Measurements from ENCODE around the gene UBE2F.

The UBE2F gene

DNA sequence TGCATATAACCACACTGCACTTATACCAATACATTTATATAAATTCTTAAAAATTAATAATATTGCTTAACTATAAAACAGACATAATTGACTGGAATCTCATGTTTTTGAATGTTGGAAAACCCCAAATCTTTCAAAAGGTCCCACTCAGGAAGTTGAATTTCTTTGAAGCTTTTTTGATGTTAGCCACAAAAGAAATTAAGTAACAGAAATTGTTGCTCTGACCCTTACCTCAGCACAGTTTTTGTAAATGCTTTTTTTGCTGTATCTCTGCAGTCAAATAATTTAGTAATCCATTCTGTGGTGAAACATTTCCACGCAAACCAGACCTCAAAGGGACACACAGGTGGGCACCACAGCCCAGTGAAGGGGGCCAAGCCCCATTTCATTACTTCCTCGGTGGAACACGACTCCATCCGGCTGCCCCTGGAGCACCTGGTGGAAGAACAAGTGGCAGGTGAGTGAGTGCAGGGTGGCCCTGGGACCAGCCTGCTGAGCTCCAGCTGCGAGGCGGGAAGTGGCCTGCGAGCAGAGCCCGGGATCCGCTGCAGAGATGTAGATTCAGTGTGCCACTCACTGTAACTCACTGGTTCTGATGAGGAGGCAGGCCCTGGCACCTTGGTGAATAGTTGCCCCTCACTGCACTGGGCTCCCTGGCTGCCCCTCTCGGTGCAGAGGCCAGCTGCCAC is 102.4 kb downstream of the UBE2F start:
- DNase-seq (ENCODE audit: extremely low read depth in 1 of 2, low read depth in 1 of 2): no peak

DNA sequence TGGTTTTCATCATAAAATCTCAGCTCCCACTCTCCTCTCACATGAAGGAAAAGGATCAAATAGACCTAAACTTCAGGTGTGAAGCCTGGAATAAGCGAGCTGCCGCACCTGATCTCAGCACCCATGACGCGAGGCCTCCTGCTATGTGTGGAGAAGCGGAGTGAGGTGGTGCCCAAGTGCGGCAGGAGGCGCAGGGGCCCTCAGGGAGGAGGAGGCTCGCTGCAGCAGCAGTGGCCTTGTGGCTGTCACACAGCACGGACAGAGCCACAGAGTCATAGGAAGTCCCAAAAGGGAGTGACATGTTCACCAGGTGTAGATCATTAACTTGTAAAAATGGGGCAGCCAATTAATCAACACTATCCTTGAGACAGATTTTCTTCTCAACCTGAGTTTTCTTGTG is 103.1 kb downstream of the UBE2F start:
- no peak for DNase-seq (ENCODE audit: extremely low read depth in 1 of 2, low read depth in 1 of 2)

DNA sequence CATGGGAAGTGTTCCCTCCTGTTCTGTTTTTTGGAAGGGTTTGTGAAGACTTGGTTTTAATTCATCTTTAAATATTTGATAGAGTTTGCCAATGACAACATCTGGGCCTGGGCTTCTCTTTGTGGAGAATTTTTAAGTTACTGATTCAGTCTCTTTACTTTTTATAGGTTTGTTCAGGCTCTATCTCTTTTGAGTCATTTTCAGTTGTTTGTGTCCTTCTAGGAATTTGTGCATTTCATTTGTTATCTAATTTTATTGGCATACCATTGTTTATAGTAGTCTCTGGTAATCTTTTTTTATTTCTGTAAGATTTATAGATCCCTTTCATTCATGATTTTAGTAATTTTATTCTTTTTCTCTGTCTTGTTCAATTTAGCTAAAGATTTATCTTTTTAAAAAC is 108.6 kb downstream of the UBE2F start:
- no peak for DNase-seq (ENCODE audit: extremely low read depth in 1 of 2, low read depth in 1 of 2)

DNA sequence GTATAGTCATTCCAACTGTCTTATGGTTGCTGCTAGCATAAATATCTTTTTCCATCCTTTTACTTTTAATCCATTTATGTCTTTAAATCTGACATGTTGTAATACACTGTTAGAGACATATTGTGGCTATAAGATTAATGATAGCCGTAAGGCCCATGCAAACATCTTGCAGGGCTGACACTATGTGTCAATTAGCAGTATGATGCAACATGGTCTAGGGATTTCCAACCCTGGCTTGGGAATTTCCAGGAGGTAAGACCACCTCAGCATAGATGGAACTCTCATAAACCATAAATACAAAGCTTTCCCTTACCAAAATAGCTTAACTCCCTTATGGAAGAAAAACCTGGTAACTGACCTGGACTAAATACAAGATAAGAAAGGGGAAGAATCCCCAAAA is 110.5 kb downstream of the UBE2F start:
- DNase-seq (ENCODE audit: extremely low read depth in 1 of 2, low read depth in 1 of 2): no peak

- no peak for DNase-seq (ENCODE audit: extremely low read depth in 1 of 2, low read depth in 1 of 2)
These were observed 113.1 kb downstream of the UBE2F start for GRCh38 chr2:238079874-238080327.

DNA sequence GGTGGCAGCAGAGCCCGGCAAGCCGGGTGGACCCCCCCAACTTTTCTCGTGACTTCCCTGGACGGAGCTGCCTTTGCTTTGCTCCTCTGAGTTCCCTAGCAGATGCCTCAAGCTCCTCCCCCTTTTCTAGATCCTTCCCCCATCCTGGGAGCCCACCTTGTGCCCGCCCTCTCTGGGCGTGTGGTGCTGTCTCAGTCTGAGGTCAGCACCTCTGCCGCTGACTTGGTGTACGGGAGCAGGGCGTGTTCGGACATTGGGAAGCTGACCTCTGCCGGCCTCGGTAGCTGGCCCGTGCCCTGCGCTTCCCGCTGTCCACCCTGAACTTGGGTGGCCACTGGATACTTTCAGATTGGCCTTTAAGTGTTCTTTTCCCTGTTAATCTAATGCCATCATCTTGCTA is 113.7 kb downstream of the UBE2F start:
- no peak for DNase-seq (ENCODE audit: extremely low read depth in 1 of 2, low read depth in 1 of 2)

DNA sequence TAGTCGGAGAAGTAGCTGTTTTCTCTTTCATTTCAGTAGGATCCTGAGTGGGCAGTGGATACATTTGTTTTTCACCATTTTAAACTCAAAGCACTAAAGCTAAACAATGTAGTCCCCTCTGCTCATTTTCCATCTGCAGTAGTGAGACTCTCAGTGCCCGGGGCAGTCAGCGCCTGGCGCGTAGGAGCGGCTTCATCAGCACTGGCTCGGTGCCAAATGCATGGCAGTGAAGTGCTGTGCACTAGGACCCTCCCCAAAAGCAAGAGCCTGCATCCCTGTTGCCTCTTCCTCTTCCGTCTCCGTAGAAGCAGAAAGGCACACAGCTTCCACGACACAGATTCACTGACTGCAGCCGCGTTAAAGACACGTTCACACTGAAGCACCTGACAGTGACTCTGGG is 114.3 kb downstream of the UBE2F start:
- DNase-seq (ENCODE audit: extremely low read depth in 1 of 2, low read depth in 1 of 2): no peak

DNA sequence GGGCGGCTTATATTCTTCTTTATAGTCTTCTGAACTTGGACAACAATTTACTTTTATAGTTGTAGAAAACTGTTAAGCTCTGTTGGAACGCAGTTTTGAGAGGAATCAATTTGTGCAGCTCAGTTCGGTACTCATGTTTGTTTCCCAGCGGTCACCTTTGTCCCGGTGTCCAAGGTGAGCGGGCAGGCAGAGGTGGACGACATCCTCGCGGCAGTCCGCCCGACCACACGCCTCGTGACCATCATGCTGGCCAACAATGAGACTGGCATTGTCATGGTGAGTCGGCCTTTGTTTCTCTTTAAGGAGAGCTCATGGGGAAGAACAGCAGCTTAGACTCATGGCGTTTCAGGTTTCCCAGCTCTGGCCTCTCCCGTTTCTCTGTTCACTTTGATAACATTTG is 114.7 kb downstream of the UBE2F start:
- DNase-seq (ENCODE audit: extremely low read depth in 1 of 2, low read depth in 1 of 2): no peak

DNA sequence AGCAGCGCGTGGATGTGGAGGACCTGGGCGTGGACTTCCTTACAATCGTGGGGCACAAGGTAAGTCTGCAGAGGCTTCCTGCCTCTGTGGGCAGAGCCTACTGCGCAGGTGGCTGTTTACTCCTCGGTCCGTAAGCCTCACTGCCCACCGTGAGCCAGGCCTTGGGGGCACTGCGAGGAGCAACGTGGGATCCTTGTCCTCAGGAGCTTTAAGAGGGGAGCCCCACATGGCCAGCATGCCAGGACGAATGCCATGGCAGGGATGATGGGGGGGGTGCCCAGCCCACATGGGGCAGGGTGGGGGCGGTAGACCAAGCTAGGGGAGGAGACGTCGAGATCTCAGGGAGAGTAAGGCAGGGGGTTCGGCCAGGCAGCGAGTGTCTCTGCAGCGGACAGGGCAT is 115.3 kb downstream of the UBE2F start:
- DNase-seq (ENCODE audit: extremely low read depth in 1 of 2, low read depth in 1 of 2): no peak

- DNase-seq (ENCODE audit: extremely low read depth in 1 of 2, low read depth in 1 of 2): no peak
These were observed 116.0 kb downstream of the UBE2F start for GRCh38 chr2:238082827-238083226.

DNA sequence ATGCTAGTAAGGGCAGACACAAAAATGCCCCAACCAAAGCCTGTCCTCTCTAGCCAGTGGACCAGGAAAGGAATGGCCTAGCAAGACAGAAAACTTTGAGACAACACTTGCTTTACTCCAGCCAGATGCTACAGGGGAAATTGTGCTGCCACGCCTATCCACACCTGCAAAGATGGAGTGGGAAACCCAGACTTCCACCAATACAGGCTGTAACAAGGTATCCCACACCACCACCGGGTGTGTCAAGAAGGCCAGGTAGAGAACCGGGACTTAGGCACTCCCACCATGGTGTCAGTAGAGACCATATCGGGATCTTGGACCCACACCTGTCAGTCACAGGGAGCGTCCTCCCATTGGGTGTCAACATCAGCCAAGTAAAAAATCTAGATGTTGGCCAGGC is 117.1 kb downstream of the UBE2F start:
- no peak for DNase-seq (ENCODE audit: extremely low read depth in 1 of 2, low read depth in 1 of 2)

GRCh38 chr2:238084761-238085160 is 117.9 kb downstream of the UBE2F start:
- DNase-seq (ENCODE audit: extremely low read depth in 1 of 2, low read depth in 1 of 2): no peak

- no peak for DNase-seq (ENCODE audit: extremely low read depth in 1 of 2, low read depth in 1 of 2)
These were observed 119.1 kb downstream of the UBE2F start for GRCh38 chr2:238085899-238086298.

- DNase-seq (ENCODE audit: extremely low read depth in 1 of 2, low read depth in 1 of 2): no peak
These were observed 120.4 kb downstream of the UBE2F start for GRCh38 chr2:238087211-238087610.

DNA sequence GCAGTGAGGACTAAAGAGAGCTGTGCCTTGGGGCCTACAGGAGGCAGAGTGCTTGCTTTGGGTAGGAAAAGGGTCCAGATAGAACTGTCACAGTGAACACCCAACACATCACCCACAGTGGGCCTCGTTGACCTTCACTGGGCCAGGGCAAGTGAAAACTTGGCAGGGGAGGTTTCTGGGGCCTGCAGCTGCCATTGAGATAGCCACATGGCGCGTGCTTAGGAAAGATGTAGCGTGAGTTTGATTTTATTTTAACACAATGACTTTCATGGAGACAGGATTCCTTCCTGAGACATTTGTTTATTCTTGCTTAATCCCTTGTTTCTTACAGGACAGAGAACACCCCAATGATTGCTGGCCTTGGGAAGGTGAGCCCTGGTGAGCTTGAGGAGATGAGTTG is 124.1 kb downstream of the UBE2F start:
- no peak for DNase-seq (ENCODE audit: extremely low read depth in 1 of 2, low read depth in 1 of 2)

- DNase-seq (ENCODE audit: extremely low read depth in 1 of 2, low read depth in 1 of 2): no peak
These were observed 124.7 kb downstream of the UBE2F start for GRCh38 chr2:238091436-238092060.

All from activated CD8-positive, alpha-beta memory T cell treated with anti-CD3 and anti-CD28 coated beads for 1 hour (primary cell).